ENCODE data around the gene PRADC1. TPM values are rescaled to one million over a fixed set of nuclear protein-coding genes. Genes with fewer than 3 reads are reported as not detected.

PRADC1 gene
- total and polyA plus RNA-seq, 2 donors (not counting 3 experiments of a cell fraction or from before 2014, with no cell fraction given): 19.6 to 32.7 TPM

DNA sequence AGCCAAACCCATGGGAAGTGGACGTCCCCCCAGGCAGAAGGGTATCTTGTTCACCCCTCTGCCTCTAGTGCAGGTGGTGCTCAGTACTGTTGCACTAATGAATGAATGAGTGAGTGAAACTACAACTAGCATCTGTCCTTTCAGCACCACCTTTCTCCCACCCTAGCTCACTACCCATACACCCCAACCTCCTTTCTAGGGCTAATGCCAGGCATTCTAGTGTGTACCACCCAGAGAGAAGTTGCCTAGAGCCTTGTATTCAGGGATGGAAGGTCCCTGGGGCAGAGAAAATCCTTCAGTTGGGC lies 23.5 kb upstream of the PRADC1 start:
- ChIA-PET CTCF (interaction anchor here (1.4 kb wide), 1 partner anchor 12 kb away, joined by 4 read pairs; no protein-coding TSS in a partner anchor), POLR2A (no interaction called here)
- no peak overlapping the region for H2AFZ ChIP-seq (ENCODE audit: low read depth, low read length)
- no peak overlapping the region for H3K9ac ChIP-seq (replicated peaks; ENCODE audit: extremely low read depth, insufficient read depth, low read length)
- H3K27me3 ChIP-seq (ENCODE audit: control insufficient read depth in 2 of 2, insufficient read depth in 2 of 2, low read length in 2 of 2): no peaks in the 10 kb centered on the region
- H3K27ac ChIP-seq (ENCODE audit: insufficient read depth, low read depth, low read length): no peak overlapping the region
- intact Hi-C loops (cut with micrococcal nuclease): no loop called here
- H3K4me3 ChIP-seq (replicated peaks in 1 of 3; ENCODE audit: insufficient read depth in 1 of 3, low read depth in 1 of 3, low read length in 3 of 3): no peak overlapping the region
- FAIRE-seq: no peak
- no peak for DNase-seq (ENCODE audit: low read depth, low spot score)
- no peaks in the 10 kb centered on the region for H4K20me1 ChIP-seq (replicated peaks; ENCODE audit: control insufficient read depth, extremely low read depth, insufficient read depth, low read length)
- H3K36me3 ChIP-seq (ENCODE audit: control insufficient read depth in 2 of 2, extremely low read depth in 1 of 2, insufficient read depth in 2 of 2, low read length in 2 of 2): peaks cover 2 to 23% of the 10 kb centered on the region in 2 experiments
- TF ChIP-seq CTCF (IDR thresholded peaks at IDR 0.05; ENCODE audit: extremely low read depth in 1 of 2, insufficient read depth in 1 of 2, low read depth in 1 of 2, low read length in 2 of 2) (no peak), JUN (IDR thresholded peaks at IDR 0.05; ENCODE audit: borderline replicate concordance, insufficient read depth, insufficient read length, low read depth) (no peak), POLR2AphosphoS5 (IDR thresholded peaks at IDR 0.05; ENCODE audit: insufficient read depth, low read depth, low read length) (no peak), GATA2 (IDR thresholded peaks at IDR 0.05; ENCODE audit: insufficient read depth, insufficient read length, low read depth, low read length) (no peak), FOS (IDR thresholded peaks at IDR 0.05; ENCODE audit: borderline replicate concordance, insufficient read depth, low read length) (no peak), MYC (IDR thresholded peaks at IDR 0.05; ENCODE audit: low read depth, low read length) (no peak), POLR2A (IDR thresholded peaks at IDR 0.05; ENCODE audit: low read depth, low read length) (peak; percentile 28)
- TF ChIP-seq, protein P1, sequence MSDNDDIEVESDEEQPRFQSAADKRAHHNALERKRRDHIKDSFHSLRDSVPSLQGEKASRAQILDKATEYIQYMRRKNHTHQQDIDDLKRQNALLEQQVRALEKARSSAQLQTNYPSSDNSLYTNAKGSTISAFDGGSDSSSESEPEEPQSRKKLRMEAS (IDR thresholded peaks at IDR 0.05; ENCODE audit: insufficient read depth, insufficient read length): no peak
- H3K9me3 ChIP-seq (replicated peaks; ENCODE audit: control insufficient read depth, insufficient read depth, low read length): no peaks in the 10 kb centered on the region
- H3K4me2 ChIP-seq (ENCODE audit: insufficient read depth, low read length): no peak overlapping the region
- H3K9me1 ChIP-seq (replicated peaks; ENCODE audit: control insufficient read depth, extremely low read depth, insufficient read depth, low read length): no peaks in the 10 kb centered on the region
- dilution Hi-C loops (cut with MboI; ENCODE audit: extremely low pct_ligation_motif_present, low sequenced_read_pairs): no loop called here
- H3K79me2 ChIP-seq (ENCODE audit: control insufficient read depth, insufficient read depth, low read length): no peaks in the 10 kb centered on the region
- BruUV-seq (replicated peaks): no TSS peak
- H3K4me1 ChIP-seq (ENCODE audit: control insufficient read depth, extremely low read depth, insufficient read depth, low read length): no peaks in the 10 kb centered on the region
